Spleen (tissue), 7 donors: ENCODE measurements around the gene GPNMB.

Experiments used
- CTCF ChIP-seq, 11 experiments: fragments of 200-600 bp in 7 of 11; fragments of 450-650 bp in 4 of 11; sonication (generic) in 4 of 11; IDR thresholded peaks in 8 of 11; conservative IDR thresholded peaks in 3 of 11; 1 replicate in 7 of 11; 2 replicates in 4 of 11; pipeline versions ENCODE4 v1.4.0 to v1.8.0; 2016 to 2021; ENCODE audit warnings: antibody characterized with exemption in 11 of 11, inconsistent platforms in 4 of 11, mild to moderate bottlenecking in 1 of 11
- POLR2A ChIP-seq, 3 donors: fragments of 450-650 bp; IDR thresholded peaks; one replicate each; pipeline ENCODE4 v1.5.1; 2017; ENCODE audit warnings: antibody characterized with exemption in 3 of 3, mild to moderate bottlenecking in 1 of 3
- donor health status: DM: no; HTN: no; CAD: no; lungs with moderate emphysema.
- donor health status: DM: no; HTN: no; CAD: no.
- donor health status: DM: no; HTN: no; CAD: no.

DNA sequence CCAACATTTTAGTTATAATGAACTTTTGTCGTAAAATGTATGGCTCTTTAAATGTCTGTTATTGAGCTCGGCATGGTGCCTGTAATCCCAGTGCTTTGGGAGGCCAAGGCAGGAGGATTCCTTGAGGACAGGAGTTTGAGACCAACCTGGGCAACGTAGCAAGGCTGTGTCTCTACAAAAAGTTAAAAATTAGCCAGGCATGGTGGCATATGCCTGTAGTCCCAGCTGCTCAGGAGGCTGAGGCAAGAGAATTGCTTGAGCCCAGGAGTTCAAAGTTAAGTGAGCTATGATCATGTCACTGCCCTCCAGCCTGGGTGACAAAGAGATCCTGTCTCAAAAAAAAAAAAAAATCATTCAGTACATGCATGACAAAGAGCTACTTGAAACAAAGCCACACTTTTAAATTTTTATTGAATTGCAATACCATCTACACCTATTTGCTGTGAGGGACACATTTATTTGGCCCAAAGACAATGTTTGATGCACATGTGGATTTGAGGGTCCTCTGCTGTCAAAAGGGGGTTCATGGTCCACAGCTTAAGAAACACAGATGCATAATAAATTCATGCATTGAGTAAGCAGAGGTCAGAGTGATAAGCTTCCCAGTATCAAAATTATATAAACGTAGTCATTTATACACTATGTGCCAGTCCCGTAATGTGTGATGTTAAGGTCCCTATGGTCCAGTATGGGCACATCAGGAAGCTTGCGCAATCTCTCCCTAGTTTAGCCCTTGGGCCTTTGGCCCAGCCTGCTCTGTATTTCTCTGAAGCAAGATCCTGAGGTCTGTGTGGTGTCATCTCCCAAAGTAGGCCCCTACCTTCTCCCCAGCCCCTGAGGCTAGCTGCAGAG lies 48.2 kb downstream of the GPNMB start:
- TF ChIP-seq CTCF (IDR thresholded peaks at IDR 0.05 in 8 of 11, conservative IDR thresholded peaks at IDR 0.05 in 3 of 11) (no peak), POLR2A (IDR thresholded peaks at IDR 0.05) (no peak)
